Astrocyte of the spinal cord (primary cell): ENCODE results near the gene SKIC2.
"Not testable (repeated sequence)": the region's sequence is repeated elsewhere in the genome, so short reads cannot be mapped to it uniquely, and the experiment has no call there.

Experiments
- DNase-seq: peaks from one replicate; pipeline ENCODE4 v3.0.0; 2011; ENCODE audit warnings: low read depth, low spot score
- H3K4me3 ChIP-seq: 2 replicates; pipeline ENCODE4 v1.5.1; 2011; ENCODE audit warnings: low read depth, mild to moderate bottlenecking, low read length, moderate library complexity
- in situ Hi-C: cut with HindIII; loops from 2 replicates; pipeline ENCODE4 v1.10.0; 2017; ENCODE audit warnings: low sequenced_read_pairs
- TF ChIP-seq, protein P1 (sequence below): IDR thresholded peaks from 2 replicates; pipeline ENCODE4 v1.5.1; 2012; ENCODE audit warnings: low read depth, mild to moderate bottlenecking, low read length, inconsistent platforms

SKIC2 gene

DNA sequence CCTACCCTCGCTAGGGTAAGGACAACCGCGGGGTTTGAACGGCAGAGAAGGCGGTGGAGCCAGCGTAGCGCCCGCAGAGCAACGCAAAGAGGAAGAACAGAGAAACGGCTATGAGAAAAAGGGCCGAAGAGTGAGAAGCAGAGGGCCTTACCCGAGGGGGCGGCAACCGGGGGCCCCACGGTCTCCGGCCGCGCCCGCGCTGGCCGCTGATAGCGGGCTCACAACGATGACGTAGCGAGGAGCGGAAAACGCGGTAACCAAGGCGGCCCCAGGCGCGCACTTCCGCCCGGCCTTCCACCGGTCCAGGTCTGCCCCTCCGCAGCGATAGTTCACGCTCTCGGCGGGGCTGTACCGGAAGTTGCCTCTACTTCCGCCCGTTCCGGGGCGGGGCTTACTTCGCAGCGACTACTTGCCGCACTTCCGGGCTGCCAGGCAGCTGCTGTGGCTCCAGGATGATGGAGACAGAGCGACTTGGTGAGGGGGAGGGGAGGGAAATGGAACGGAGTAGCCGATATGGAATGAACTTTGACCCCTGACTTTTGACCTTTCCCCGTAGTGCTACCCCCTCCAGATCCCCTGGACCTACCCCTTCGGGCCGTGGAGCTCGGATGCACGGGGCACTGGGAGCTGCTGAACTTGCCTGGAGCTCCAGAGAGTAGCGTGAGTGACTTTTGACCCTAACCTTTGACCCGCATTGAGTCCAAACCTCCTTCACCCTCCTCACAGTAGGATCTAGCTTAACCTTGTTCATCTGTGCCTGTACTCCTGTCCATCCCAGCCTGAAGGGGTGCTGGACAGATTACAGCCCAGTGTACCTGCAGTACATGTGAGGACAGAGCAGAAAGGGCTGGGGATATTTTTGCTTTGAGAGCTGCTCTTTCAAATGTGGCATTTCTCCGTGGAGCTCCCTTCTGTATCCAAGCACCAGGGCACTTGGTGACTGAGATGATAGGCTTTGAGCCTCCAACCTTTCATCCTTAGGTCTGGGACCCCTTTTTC, at the start of gene SKIC2, which contains the start of gene NELFE:
SKIC2 (plus strand) TSS at position 435 of the 999 bp plus-strand sequence; CDS start at position 453, 18 bp downstream.
NELFE (minus strand) TSS at position 231 of the 999 bp plus-strand sequence. CDS start 525 bp downstream, outside the sequence.
- in situ Hi-C loops = no loop called here
- H3K4me3 ChIP-seq = peak within 1 kb of the TSS; percentile 97
- TF ChIP-seq, protein P1, sequence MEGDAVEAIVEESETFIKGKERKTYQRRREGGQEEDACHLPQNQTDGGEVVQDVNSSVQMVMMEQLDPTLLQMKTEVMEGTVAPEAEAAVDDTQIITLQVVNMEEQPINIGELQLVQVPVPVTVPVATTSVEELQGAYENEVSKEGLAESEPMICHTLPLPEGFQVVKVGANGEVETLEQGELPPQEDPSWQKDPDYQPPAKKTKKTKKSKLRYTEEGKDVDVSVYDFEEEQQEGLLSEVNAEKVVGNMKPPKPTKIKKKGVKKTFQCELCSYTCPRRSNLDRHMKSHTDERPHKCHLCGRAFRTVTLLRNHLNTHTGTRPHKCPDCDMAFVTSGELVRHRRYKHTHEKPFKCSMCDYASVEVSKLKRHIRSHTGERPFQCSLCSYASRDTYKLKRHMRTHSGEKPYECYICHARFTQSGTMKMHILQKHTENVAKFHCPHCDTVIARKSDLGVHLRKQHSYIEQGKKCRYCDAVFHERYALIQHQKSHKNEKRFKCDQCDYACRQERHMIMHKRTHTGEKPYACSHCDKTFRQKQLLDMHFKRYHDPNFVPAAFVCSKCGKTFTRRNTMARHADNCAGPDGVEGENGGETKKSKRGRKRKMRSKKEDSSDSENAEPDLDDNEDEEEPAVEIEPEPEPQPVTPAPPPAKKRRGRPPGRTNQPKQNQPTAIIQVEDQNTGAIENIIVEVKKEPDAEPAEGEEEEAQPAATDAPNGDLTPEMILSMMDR = no peak
- DNase-seq = peak; percentile 99

DNA sequence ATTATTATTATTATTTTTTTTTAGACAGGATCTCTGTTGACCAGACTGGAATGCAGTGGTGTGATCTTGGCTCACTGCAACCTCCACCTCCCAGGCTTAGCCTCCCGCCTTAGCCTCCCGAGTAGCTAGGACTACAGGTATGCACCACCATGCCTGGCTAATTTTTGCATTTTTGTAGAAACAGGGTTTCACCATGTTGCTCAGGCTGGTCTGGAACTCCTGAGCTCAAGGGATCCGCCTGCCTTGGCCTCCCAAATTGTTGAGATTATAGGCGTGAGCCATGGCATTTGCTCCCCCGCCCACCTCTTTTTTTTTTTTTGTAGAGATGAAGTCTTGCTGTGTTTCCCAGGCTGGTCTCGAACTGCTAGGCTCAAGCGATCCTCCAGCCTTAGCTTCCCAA, 49.7 kb upstream of the SKIC2 start:
- DNase-seq, in situ Hi-C loops, H3K4me3 ChIP-seq: not testable (repeated sequence)

DNA sequence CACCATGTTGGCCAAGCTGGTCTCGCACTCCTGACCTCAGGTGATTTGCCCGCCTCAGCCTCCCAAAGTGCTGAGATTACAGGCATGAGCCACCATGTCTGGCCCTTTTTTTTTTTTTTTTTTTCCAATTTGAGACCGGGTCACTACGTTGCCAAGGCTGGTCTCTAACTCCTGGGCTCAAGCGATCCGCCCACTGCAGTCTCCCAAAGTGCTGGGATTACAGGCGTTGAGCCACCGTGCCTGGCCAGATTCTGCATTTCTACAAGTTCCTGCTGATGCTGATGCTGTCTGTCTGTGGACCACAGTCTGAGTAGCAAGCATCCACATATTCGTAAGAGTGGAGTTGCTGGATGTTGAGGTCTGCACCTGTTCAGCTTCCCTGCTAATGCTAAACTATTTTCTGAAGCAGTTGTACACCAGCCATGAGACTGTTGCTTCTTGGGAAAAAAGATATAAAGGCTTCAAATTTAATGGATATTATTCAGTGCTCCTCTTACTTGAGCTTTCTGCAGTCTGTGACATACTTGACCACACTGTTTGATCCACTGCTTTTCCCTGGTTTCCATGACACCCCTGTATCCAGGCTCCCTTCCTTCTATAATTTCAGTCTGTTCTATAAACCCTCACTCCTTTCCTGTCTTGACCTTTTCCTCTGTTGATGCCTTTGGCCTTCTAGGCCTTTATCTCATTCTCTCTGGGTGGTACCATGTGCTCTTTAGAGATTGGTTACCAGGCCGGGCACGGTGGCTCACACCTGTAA, 47.0 kb upstream of the SKIC2 start:
- in situ Hi-C loops = no loop called here

DNA sequence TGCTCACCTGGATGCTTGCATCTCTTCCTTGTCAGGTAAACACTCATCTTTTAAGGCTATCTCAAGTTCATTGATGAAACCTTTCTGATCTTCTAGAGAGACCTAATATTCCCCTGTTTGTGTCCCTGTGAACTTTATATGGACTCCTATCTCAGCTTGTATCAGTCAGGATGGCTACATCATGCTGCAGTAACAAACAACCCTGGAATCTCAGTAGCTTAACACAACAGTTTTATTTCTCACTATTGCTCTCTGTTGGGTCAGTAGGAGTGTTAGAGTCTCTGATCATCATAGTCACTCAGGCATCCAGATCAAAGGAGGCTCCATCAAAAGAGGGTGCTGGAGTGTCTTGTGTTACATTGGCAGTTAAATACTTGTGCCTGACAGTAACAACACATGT, 43.6 kb upstream of the SKIC2 start:
- in situ Hi-C loops = no loop called here
- TF ChIP-seq, protein P1 = no peak
- no peak for DNase-seq

More for the DNA sequence above, 47.0 kb upstream of the SKIC2 start:
- no peak for DNase-seq
- no peak overlapping the region for H3K4me3 ChIP-seq
- TF ChIP-seq, protein P1 = no peak

DNA sequence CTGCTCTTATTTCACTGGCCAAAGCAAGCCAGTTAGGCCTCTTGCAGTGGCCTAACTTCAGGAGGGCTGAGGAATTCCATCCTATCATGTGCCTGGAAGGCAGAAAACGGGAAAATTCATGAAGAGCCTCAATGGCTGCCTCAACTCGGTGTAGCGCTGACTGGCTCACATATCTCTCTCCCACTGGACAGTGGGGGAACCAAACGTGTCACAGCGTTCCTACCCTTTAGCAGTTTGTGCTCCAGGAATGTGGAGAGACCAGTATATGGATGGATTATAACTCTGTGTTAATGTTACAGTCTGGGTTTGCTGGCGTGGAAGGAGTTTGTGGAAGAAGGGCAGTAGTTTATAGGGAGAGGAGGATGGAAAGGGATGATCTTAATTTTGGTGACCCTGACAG, 43.2 kb upstream of the SKIC2 start:
- in situ Hi-C loops = no loop called here
- TF ChIP-seq, protein P1 = no peak
- no peak for DNase-seq
- H3K4me3 ChIP-seq = no peak overlapping the region

More for the DNA sequence above, 43.6 kb upstream of the SKIC2 start:
- no peak overlapping the region for H3K4me3 ChIP-seq

DNA sequence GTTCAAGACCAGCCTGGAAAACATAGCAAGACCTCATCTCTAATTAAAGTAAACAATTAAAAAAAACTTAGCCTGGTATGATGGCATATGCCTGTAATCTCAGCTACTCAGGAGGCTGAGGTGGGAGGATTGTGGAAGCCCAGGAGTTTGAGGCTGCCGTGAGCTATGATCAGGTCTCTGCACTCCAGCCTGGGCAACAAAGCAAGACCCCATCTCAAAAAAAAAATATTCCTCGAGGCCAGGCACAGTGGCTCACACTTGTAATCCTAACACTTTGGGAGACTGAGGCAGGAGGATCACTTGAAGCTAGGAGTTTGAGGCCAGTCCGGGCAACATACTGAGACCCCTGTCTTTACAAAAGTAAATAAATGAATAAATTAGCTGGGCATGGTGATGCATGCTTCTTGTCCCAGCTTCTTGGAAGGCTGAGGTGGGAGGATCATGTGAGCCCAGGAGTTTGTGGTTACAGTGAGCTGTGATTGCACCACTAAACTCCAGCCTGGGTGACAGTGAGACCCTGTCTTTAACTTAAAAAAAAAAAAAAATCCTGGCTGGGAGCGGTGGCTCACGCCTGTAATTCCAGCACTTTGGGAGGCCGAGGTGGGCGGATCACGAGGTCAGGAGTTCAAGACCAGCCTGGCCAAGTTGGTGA, 40.8 kb upstream of the SKIC2 start:
- TF ChIP-seq, protein P1 = no peak
- in situ Hi-C loops = no loop called here
- no peak overlapping the region for H3K4me3 ChIP-seq
- no peak for DNase-seq
